B cell (primary cell): ENCODE results near the gene CACNA2D3. TPM values are rescaled to one million over a fixed set of nuclear protein-coding genes. Genes with fewer than 3 reads are reported as not detected.

Source experiments
- ATAC-seq: fragments of 200-7000 bp; cut with Tn5 transposase; one replicate; pipeline ENCODE4 v1.10.0; 2021; ENCODE audit warnings: low read depth, mild to moderate bottlenecking, moderate number of reproducible peaks, moderate library complexity
- CTCF ChIA-PET: fragments of 350-600 bp; sonication (Branson Sonifier 250); formaldehyde crosslinking; loops from one replicate; lab custom pipeline; 2021; ENCODE audit warnings: antibody characterized with exemption, inconsistent platforms; lab: Charles Lee
- POLR2A ChIA-PET: fragments of 350-600 bp; sonication (Branson Sonifier 250); formaldehyde crosslinking; loops from one replicate; lab custom pipeline; 2021; ENCODE audit warnings: antibody characterized with exemption; lab: Charles Lee
- DNase-seq: peaks from one replicate; pipeline ENCODE4 v3.0.0; 2013
- H2AFZ ChIP-seq: 2 replicates; pipeline ENCODE4 v1.6.1; 2012; ENCODE audit warnings: mild to moderate bottlenecking, low read depth, low read length; ENCODE audit not compliant: insufficient read depth, poor library complexity, severe bottlenecking
- H3K27ac ChIP-seq, 2 donors: 1 replicate in 1 of 2; 2 replicates in 1 of 2; pipeline ENCODE4 v1.5.1; 2012 to 2013; ENCODE audit warnings: low read length in 2 of 2, mild to moderate bottlenecking in 2 of 2, moderate library complexity in 1 of 2
- H3K27me3 ChIP-seq, 4 experiments: fragments of 200-600 bp in 1 of 4; sonication (generic) in 1 of 4; replicated peaks in 1 of 4; 1 replicate in 2 of 4; 2 replicates in 2 of 4; pipeline versions ENCODE4 v1.6.1 to v1.7.0; 2013 to 2016; ENCODE audit warnings: low read length in 3 of 4, mild to moderate bottlenecking in 2 of 4, mixed read lengths in 1 of 4, moderate library complexity in 1 of 4; ENCODE audit not compliant: insufficient read depth in 4 of 4, control insufficient read depth in 3 of 4; ENCODE audit errors: control extremely low read depth in 1 of 4
- H3K36me3 ChIP-seq, 2 experiments: replicated peaks in 1 of 2; 1 replicate in 1 of 2; 2 replicates in 1 of 2; pipeline versions ENCODE4 v1.6.1 to v1.7.1; 2013; ENCODE audit warnings: low read length in 1 of 2; ENCODE audit not compliant: insufficient read depth in 2 of 2, control insufficient read depth in 1 of 2; ENCODE audit errors: control extremely low read depth in 1 of 2, extremely low read depth in 1 of 2
- H3K4me1 ChIP-seq, 2 donors: fragments of 200-600 bp in 1 of 2; sonication (generic) in 1 of 2; 1 replicate in 1 of 2; 2 replicates in 1 of 2; pipeline versions ENCODE4 v1.5.1 to v1.6.1; 2013 to 2017; ENCODE audit warnings: low read length in 2 of 2; ENCODE audit not compliant: control insufficient read depth in 2 of 2, insufficient read depth in 2 of 2
- H3K4me2 ChIP-seq: replicated peaks from 2 replicates; pipeline ENCODE3; 2012; ENCODE audit warnings: mild to moderate bottlenecking, low read depth, low read length; ENCODE audit not compliant: poor library complexity, severe bottlenecking
- H3K4me3 ChIP-seq, 5 experiments: fragments of 200-600 bp in 1 of 5; sonication (generic) in 1 of 5; 1 replicate in 3 of 5; 2 replicates in 2 of 5; pipeline versions ENCODE4 v1.5.1 to v1.7.0; 2011 to 2016; ENCODE audit warnings: low read length in 4 of 5, mild to moderate bottlenecking in 4 of 5, low read depth in 2 of 5, control low read depth in 1 of 5, moderate library complexity in 1 of 5; ENCODE audit not compliant: insufficient read depth in 1 of 5; ENCODE audit errors: control extremely low read depth in 1 of 5, extremely low read depth in 1 of 5
- H3K79me2 ChIP-seq: fragments of 200-600 bp; sonication (generic); one replicate; pipeline ENCODE4 v1.6.0; 2016; ENCODE audit warnings: low read length; ENCODE audit not compliant: control insufficient read depth, insufficient read depth
- H3K9ac ChIP-seq: fragments of 200-600 bp; sonication (generic); 2 replicates; pipeline ENCODE4 v1.6.1; 2017; ENCODE audit warnings: mild to moderate bottlenecking, low read length, moderate library complexity
- H3K9me3 ChIP-seq, 3 donors: one replicate each; pipeline versions ENCODE4 v1.6.1 to v1.7.1; 2013; ENCODE audit warnings: low read length in 2 of 3; ENCODE audit not compliant: control insufficient read depth in 2 of 3, insufficient read depth in 1 of 3; ENCODE audit errors: control extremely low read depth in 1 of 3
- H4K20me1 ChIP-seq: 2 replicates; pipeline ENCODE4 v1.6.0; 2012; ENCODE audit warnings: mild to moderate bottlenecking, low read length; ENCODE audit not compliant: insufficient read depth, control insufficient read depth, poor library complexity, severe bottlenecking
- H3K27ac Mint-ChIP-seq: one replicate; pipeline ENCODE4 v1.8.0; 2021; ENCODE audit warnings: mixed read lengths
- H3K27me3 Mint-ChIP-seq: one replicate; pipeline ENCODE4 v1.8.0; 2021; ENCODE audit warnings: mixed read lengths
- H3K4me1 Mint-ChIP-seq: one replicate; pipeline ENCODE4 v1.8.0; 2021; ENCODE audit warnings: mixed read lengths
- H3K4me3 Mint-ChIP-seq: one replicate; pipeline ENCODE4 v1.8.0; 2021; ENCODE audit warnings: mixed read lengths
- H3K9me3 Mint-ChIP-seq: one replicate; pipeline ENCODE4 v1.8.0; 2022; ENCODE audit warnings: mixed read lengths; ENCODE audit not compliant: insufficient read depth
- EZH2 ChIP-seq: IDR thresholded peaks from 2 replicates; pipeline ENCODE4 v1.6.1; 2012; ENCODE audit warnings: borderline replicate concordance, low read depth, mild to moderate bottlenecking, moderate library complexity, low read length; ENCODE audit not compliant: insufficient read depth, poor library complexity, severe bottlenecking
- WGBS: methylation state at CpG from one replicate; pipeline ENCODE4 v1.1.5; 2013; ENCODE audit warnings: missing lambda C conversion rate; ENCODE audit not compliant: insufficient coverage; 5-methylcytosine and 5-hydroxymethylcytosine counted together
- intact Hi-C: fragments of 100-400 bp; cut with micrococcal nuclease; formaldehyde crosslinking; loops from one replicate; pipeline ENCODE4 v1.10.0; 2022
- polyA plus RNA-seq: library from polyadenylated mRNA; depleted of rRNA; stranded (reverse); fragments of >200 nt; gene quantifications from 2 replicates; pipeline ENCODE4 v1.2.3, GENCODE V29; 2012
- total RNA-seq, 2 donors: library from RNA; stranded (reverse); fragments of 120-200 nt in 1 of 2; gene quantifications; 1 replicate in 1 of 2; 2 replicates in 1 of 2; pipeline versions ENCODE4 v1.2.3 to v1.2.4, GENCODE V29; 2013 to 2022
- TF ChIP-seq, protein P1 (sequence below): fragments of 200-600 bp; IDR thresholded peaks from one replicate; pipeline ENCODE4 v1.8.0; 2022; ENCODE audit warnings: antibody characterized with exemption, mild to moderate bottlenecking

CACNA2D3 gene
- total and polyA plus RNA-seq, 2 donors (not counting 1 experiment from before 2014, with no cell fraction given): not detected

DNA sequence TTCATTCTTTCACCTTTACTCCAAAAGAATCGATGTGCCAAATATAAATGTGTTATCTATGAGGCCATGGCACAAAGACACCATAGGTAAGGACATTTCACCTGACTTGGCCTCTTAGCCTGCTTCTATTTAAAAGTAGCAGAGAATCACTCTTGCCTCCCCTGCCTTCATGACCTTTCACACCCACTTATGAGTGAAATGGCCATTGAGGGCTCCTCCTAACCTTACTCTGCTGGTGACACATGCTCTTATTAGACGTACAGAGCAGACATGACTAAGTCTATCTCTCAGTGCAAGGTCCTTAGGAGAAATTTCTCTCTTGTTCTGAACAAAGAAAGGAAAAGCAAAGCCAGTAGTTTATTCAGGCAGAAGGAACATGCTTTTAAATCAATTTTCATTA is 654.8 kb downstream of the CACNA2D3 start:
- no peaks in the 10 kb centered on the region for H3K79me2 ChIP-seq
- no peak overlapping the region for H3K27ac Mint-ChIP-seq
- POLR2A ChIA-PET: no interaction called here
- CTCF ChIA-PET: no interaction called here
- no peaks in the 10 kb centered on the region for H3K4me1 Mint-ChIP-seq
- no peak overlapping the region for H3K4me3 ChIP-seq
- H3K27me3 Mint-ChIP-seq: no peaks in the 10 kb centered on the region
- ATAC-seq (no peak), DNase-seq (no peak)
- H3K4me3 Mint-ChIP-seq: no peak overlapping the region
- no CpG with 5 or more reads among the region's 2 CpGs for WGBS
- H3K9ac ChIP-seq: no peak overlapping the region
- TF ChIP-seq EZH2: no peak
- TF ChIP-seq, protein P1, sequence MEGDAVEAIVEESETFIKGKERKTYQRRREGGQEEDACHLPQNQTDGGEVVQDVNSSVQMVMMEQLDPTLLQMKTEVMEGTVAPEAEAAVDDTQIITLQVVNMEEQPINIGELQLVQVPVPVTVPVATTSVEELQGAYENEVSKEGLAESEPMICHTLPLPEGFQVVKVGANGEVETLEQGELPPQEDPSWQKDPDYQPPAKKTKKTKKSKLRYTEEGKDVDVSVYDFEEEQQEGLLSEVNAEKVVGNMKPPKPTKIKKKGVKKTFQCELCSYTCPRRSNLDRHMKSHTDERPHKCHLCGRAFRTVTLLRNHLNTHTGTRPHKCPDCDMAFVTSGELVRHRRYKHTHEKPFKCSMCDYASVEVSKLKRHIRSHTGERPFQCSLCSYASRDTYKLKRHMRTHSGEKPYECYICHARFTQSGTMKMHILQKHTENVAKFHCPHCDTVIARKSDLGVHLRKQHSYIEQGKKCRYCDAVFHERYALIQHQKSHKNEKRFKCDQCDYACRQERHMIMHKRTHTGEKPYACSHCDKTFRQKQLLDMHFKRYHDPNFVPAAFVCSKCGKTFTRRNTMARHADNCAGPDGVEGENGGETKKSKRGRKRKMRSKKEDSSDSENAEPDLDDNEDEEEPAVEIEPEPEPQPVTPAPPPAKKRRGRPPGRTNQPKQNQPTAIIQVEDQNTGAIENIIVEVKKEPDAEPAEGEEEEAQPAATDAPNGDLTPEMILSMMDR: no peak
- H3K36me3 ChIP-seq: no peaks in the 10 kb centered on the region
- no peak overlapping the region for H3K4me2 ChIP-seq
- no peaks in the 10 kb centered on the region for H3K27me3 ChIP-seq
- no peaks in the 10 kb centered on the region for H4K20me1 ChIP-seq
- no peaks in the 10 kb centered on the region for H3K4me1 ChIP-seq
- H3K9me3 ChIP-seq: no peaks in the 10 kb centered on the region
- no peak overlapping the region for H3K27ac ChIP-seq
- intact Hi-C loops: no loop called here
- no peak overlapping the region for H2AFZ ChIP-seq
- no peaks in the 10 kb centered on the region for H3K9me3 Mint-ChIP-seq

GRCh38 chr3:54780336-54780735 is 658.0 kb downstream of the CACNA2D3 start:
- CTCF ChIA-PET: no interaction called here
- Histone ChIP-seq H2AFZ (no peak overlapping the region), H3K9ac (no peak overlapping the region), H4K20me1 (no peaks in the 10 kb centered on the region), H3K27ac (no peak overlapping the region), H3K4me2 (no peak overlapping the region), H3K4me3 (no peak overlapping the region), H3K27me3 (no peaks in the 10 kb centered on the region), H3K9me3 (no peaks in the 10 kb centered on the region), H3K79me2 (no peaks in the 10 kb centered on the region), H3K4me1 (no peaks in the 10 kb centered on the region), H3K36me3 (no peaks in the 10 kb centered on the region)
- Mint-ChIP-seq H3K27ac (no peak overlapping the region), H3K9me3 (no peaks in the 10 kb centered on the region), H3K27me3 (no peaks in the 10 kb centered on the region), H3K4me1 (no peaks in the 10 kb centered on the region), H3K4me3 (no peak overlapping the region)
- no peak for TF ChIP-seq EZH2
- TF ChIP-seq, protein P1: no peak
- no peak for ATAC-seq
- POLR2A ChIA-PET: no interaction called here
- intact Hi-C loops: no loop called here
- DNase-seq: no peak
